Heart left ventricle (tissue), 16 donors: ENCODE data around the gene F13A1. TPM values are rescaled to one million over a fixed set of nuclear protein-coding genes. Genes with fewer than 3 reads are reported as not detected.

ENCODE experiments used
- ATAC-seq, 4 donors: fragments of 200-7000 bp; cut with Tn5 transposase; one replicate each; pipeline ENCODE4 v1.9.1; 2020 to 2022; ENCODE audit warnings: moderate library complexity in 4 of 4, mild to moderate bottlenecking in 3 of 4, moderate number of reproducible peaks in 1 of 4
- DNase-seq, 5 donors: peaks; one replicate each; pipeline ENCODE4 v3.0.0-alpha.2; 2020
- H3K27ac ChIP-seq, 12 donors: fragments of 200-600 bp; sonication (generic) in 4 of 12; one replicate each; pipeline versions ENCODE4 v1.5.0 to v1.8.0; 2016 to 2022; ENCODE audit warnings: mild to moderate bottlenecking in 2 of 12
- H3K27me3 ChIP-seq, 9 donors: fragments of 200-600 bp; sonication (generic) in 2 of 9; one replicate each; pipeline versions ENCODE4 v1.5.1 to v1.8.0; 2016 to 2022; ENCODE audit warnings: mild to moderate bottlenecking in 3 of 9
- H3K36me3 ChIP-seq, 9 donors: fragments of 200-600 bp; sonication (generic) in 2 of 9; one replicate each; pipeline versions ENCODE4 v1.5.0 to v1.8.0; 2018 to 2022; ENCODE audit warnings: mild to moderate bottlenecking in 2 of 9
- H3K4me1 ChIP-seq, 12 donors: fragments of 200-600 bp; sonication (generic) in 4 of 12; one replicate each; pipeline versions ENCODE4 v1.5.0 to v1.8.0; 2016 to 2022; ENCODE audit warnings: mild to moderate bottlenecking in 3 of 12
- H3K4me3 ChIP-seq, 12 donors: fragments of 200-600 bp; sonication (generic) in 4 of 12; one replicate each; pipeline versions ENCODE4 v1.5.0 to v1.8.0; 2017 to 2022; ENCODE audit warnings: mild to moderate bottlenecking in 9 of 12, moderate library complexity in 4 of 12
- H3K9me3 ChIP-seq, 12 donors: fragments of 200-600 bp; sonication (generic) in 4 of 12; one replicate each; pipeline versions ENCODE4 v1.5.0 to v1.8.0; 2016 to 2022; ENCODE audit warnings: mild to moderate bottlenecking in 1 of 12
- POLR2A ChIP-seq, 2 donors: fragments of 450-650 bp; IDR thresholded peaks; one replicate each; pipeline ENCODE4 v1.6.1; 2017; ENCODE audit warnings: antibody characterized with exemption in 2 of 2, mild to moderate bottlenecking in 2 of 2, moderate library complexity in 2 of 2
- WGBS, 4 donors: extraction: QIAGEN DNeasy Blood & Tissue Kit in 2 of 4; methylation state at CpG; one replicate each; pipeline versions ENCODE4 v1.1.5 to v1.1.7; 2013 to 2018; 5-methylcytosine and 5-hydroxymethylcytosine counted together
- intact Hi-C, 10 donors: fragments of 100-400 bp; cut with DNase I; formaldehyde crosslinking; loops; one replicate each; pipeline versions ENCODE4 v1.11.1 to v1.14.2; 2022
- polyA plus RNA-seq, 2 donors: library from polyadenylated mRNA; stranded (reverse); fragments of 200-250 nt; gene quantifications; one replicate each; pipeline ENCODE4 v1.2.3, GENCODE V29; 2013
- total RNA-seq, 9 donors: library from RNA; depleted of rRNA in 2 of 9; stranded (reverse); fragments of >200 nt in 2 of 9; fragmentation: NEBNext Ultra II Directional in 3 of 9; extraction: Animal tissue kit (Norgen Biotek cat#: 25700) in 3 of 9; gene quantifications; one replicate each; pipeline versions ENCODE4 v1.1.0 to v1.2.4, GENCODE V29; 2016 to 2023
- TF ChIP-seq, protein P1 (sequence below), 12 donors: fragments of 200-600 bp; sonication (generic) in 4 of 12; IDR thresholded peaks; one replicate each; pipeline versions ENCODE4 v1.5.0 to v1.8.0; 2018 to 2022; ENCODE audit warnings: antibody characterized with exemption in 12 of 12, mild to moderate bottlenecking in 5 of 12
- donor health status: ischemic (EF 13 %, LVEDD 7.1; RV severe dilation, severe dysfunction).
- donor health status: healthy with polysubstance abuse.
- donor health status: DM: no; HTN: yes; CAD: no.
- donor health status: DM: no; HTN: no; CAD: no.
- donor health status: ischemic (EF 25% LVEDD 6.9; RV normal size, moderate dysfunction).
- donor health status: ischemic (EF 25% LVEDD 5.7; RV mildly dilated, moderate dysfunction).
- donor health status: healthy.
- donor health status: DM: yes; HTN: yes; CAD: no.
- donor health status: ischemic (EF 35%, LVEDD 5.7; RV mildly dilated, moderate dysfunction).
- donor health status: nonischemic (EF 11% LVEDD 7.7; RV severe dilation, severe dysfunction).
- donor health status: DM: yes; HTN: yes; CAD: no.
- donor health status: PGD.
- donor health status: ischemic (EF 29% LVEDD 5.4; RV normal size, mild dysfunction).
- donor health status: nonischemic (EF 23%, LVEDD 6.1; RV moderate dilation, normal function).

The F13A1 gene
- total and polyA plus RNA-seq, 11 donors = 9.0 to 415 (median 35.0) TPM

DNA sequence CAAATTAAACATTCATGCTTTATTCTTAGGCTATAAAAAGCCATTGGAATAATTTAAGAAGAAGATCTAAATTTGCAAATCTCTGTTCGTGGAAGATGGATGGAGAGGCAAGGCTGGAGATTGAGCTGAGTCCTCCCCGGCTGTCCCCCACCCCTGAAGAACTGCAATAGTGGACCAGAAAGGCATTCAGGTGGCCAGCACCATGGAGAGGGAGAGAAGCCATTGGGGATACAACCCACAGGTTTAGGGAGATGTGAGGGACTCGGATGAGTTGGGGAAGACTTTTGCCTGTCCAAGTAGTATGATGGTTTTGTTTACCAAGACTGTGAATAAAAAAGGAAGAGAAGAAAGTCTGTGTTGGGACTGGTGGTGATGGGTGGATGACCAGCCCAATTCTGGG is 120.8 kb downstream of the F13A1 start:
- Histone ChIP-seq H3K27me3 (peaks cover 0 to 5% (median 0%) of the 10 kb centered on the region in 9 donors), H3K36me3 (peaks cover 0 to 29% (median 0%) of the 10 kb centered on the region in 9 donors), H3K4me1 (no peaks in the 10 kb centered on the region), H3K9me3 (no peaks in the 10 kb centered on the region), H3K4me3 (no peak overlapping the region), H3K27ac (no peak overlapping the region)
- ATAC-seq (no peak), DNase-seq (no peak)
- 83 to 85% (median 84%) methylated on average over 3 of the region's 3 CpGs for WGBS, 4 donors
- TF ChIP-seq POLR2A (IDR thresholded peaks at IDR 0.05) = no peak
- TF ChIP-seq, protein P1, sequence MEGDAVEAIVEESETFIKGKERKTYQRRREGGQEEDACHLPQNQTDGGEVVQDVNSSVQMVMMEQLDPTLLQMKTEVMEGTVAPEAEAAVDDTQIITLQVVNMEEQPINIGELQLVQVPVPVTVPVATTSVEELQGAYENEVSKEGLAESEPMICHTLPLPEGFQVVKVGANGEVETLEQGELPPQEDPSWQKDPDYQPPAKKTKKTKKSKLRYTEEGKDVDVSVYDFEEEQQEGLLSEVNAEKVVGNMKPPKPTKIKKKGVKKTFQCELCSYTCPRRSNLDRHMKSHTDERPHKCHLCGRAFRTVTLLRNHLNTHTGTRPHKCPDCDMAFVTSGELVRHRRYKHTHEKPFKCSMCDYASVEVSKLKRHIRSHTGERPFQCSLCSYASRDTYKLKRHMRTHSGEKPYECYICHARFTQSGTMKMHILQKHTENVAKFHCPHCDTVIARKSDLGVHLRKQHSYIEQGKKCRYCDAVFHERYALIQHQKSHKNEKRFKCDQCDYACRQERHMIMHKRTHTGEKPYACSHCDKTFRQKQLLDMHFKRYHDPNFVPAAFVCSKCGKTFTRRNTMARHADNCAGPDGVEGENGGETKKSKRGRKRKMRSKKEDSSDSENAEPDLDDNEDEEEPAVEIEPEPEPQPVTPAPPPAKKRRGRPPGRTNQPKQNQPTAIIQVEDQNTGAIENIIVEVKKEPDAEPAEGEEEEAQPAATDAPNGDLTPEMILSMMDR (IDR thresholded peaks at IDR 0.05) = no peak
- intact Hi-C loops = no loop called here

DNA sequence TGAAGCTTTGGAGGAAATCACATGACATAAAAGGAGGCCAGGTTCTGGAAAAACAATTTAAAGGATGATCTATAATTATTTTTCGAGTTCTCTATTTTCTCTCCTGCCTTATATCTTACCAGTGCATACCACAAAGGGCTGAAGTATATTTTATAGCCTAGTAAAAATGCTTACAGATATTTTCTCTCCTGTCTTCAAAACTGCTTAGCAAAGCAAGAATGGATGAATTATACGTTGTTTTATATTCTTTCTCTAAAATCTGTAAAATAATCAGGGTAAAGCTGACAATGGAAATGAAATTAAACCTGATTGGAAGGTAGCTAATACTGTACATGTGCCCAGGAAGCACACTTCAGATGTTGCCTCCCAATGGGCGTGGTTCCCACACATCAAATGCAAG is 123.7 kb downstream of the F13A1 start:
- Histone ChIP-seq H3K9me3 (no peaks in the 10 kb centered on the region), H3K27me3 (peaks cover 0 to 5% (median 0%) of the 10 kb centered on the region in 9 donors), H3K27ac (no peak overlapping the region), H3K4me1 (peaks cover 0 to under 1% (median 0%) of the 10 kb centered on the region in 12 donors), H3K36me3 (peaks cover 0 to 31% (median 0%) of the 10 kb centered on the region in 9 donors), H3K4me3 (no peak overlapping the region)
- intact Hi-C loops = no loop called here
- TF ChIP-seq POLR2A (IDR thresholded peaks at IDR 0.05) = no peak
- TF ChIP-seq, protein P1 (IDR thresholded peaks at IDR 0.05) = no peak
- ATAC-seq (no peak), DNase-seq (no peak)
- WGBS, 4 donors = 44 to 61% (median 57%) methylated on average over 3 of the region's 3 CpGs

DNA sequence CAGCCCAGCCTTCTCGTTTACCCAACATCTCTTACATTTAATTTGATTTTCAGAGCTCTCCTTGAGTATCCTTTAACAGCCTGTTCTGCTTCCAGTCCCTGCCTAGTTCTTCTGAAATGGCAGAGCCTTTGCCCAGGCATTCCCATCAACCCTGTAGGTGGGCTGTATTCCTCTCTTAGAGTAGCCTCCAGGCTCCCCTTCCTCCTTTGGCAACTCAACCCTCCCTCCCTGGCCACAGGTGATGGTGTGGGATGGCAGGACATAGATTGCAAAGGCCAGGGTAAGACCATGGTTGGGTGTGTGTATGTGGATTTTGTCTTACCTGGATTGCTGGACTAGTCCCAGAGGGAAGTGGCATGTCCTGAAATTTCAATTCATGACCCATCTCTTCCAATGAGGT is 125.4 kb downstream of the F13A1 start:
- peaks cover 0 to 5% (median 0%) of the 10 kb centered on the region in 9 donors for H3K27me3 ChIP-seq
- TF ChIP-seq, protein P1 (IDR thresholded peaks at IDR 0.05) = no peak
- no peak for TF ChIP-seq POLR2A (IDR thresholded peaks at IDR 0.05)
- no peak for DNase-seq
- peaks cover 0 to 3% (median 0%) of the 10 kb centered on the region in 12 donors for H3K4me1 ChIP-seq
- no peak overlapping the region for H3K4me3 ChIP-seq
- intact Hi-C loops = no loop called here
- H3K9me3 ChIP-seq = no peaks in the 10 kb centered on the region
- H3K36me3 ChIP-seq = peaks cover 0 to 31% (median 0%) of the 10 kb centered on the region in 9 donors
- no peak for ATAC-seq
- WGBS, 4 donors = 77 to 91% (median 83%) methylated on average over 1 of the region's 1 CpG
- no peak overlapping the region for H3K27ac ChIP-seq

DNA sequence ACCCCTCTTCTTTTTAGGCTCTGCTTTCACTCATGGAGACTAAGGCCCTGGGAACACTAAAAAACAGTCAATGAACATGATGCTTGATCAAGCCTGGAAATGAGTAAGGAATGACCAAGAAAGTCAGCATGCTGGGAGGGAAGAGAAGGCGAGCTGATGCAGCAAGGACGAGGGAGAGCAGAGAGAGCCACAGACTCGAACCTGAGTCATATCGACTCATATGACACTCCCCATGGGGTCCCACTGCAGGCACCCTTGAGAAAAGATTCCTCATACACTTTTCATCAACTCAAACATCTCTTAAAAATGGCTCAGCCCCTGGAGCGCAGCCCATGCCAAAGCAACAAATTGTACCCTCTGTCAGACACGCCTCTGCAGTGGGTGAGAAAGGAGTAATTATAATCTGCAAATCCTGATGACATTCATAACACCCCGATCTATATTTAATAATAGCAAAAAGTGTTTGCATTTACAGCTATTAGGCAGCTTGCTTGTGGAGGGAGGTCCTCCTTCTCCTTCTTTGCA is 127.2 kb downstream of the F13A1 start:
- no peak overlapping the region for H3K27ac ChIP-seq
- WGBS, 4 donors = 71 to 83% (median 81%) methylated on average over 7 of the region's 7 CpGs
- intact Hi-C loops = no loop called here
- TF ChIP-seq POLR2A (IDR thresholded peaks at IDR 0.05) = no peak
- TF ChIP-seq, protein P1 (IDR thresholded peaks at IDR 0.05) = no peak
- ATAC-seq (no peak), DNase-seq (no peak)
- no peaks in the 10 kb centered on the region for H3K9me3 ChIP-seq
- peaks cover 0 to 3% (median 0%) of the 10 kb centered on the region in 12 donors for H3K4me1 ChIP-seq
- no peak overlapping the region for H3K4me3 ChIP-seq
- peaks cover 0 to 27% (median 0%) of the 10 kb centered on the region in 9 donors for H3K36me3 ChIP-seq
- H3K27me3 ChIP-seq = peaks cover 0 to 5% (median 0%) of the 10 kb centered on the region in 9 donors
